H4 (cell line): Measurements from ENCODE around the gene PRSS21. TPM values are rescaled to one million over a fixed set of nuclear protein-coding genes. Genes with fewer than 3 reads are reported as not detected.

Experiments used
- DNase-seq: peaks from one replicate; pipeline ENCODE4 v3.0.0-alpha.2; 2015; ENCODE audit warnings: low spot score
- total RNA-seq: library from RNA; depleted of rRNA; stranded (reverse); fragments of >200 nt; shearing (Covaris generic); gene quantifications from 2 replicates; pipeline ENCODE4 v1.2.3, GENCODE V29; 2014

PRSS21 gene
- total RNA-seq, 1 experiment from 2014 or later: not detected

DNA sequence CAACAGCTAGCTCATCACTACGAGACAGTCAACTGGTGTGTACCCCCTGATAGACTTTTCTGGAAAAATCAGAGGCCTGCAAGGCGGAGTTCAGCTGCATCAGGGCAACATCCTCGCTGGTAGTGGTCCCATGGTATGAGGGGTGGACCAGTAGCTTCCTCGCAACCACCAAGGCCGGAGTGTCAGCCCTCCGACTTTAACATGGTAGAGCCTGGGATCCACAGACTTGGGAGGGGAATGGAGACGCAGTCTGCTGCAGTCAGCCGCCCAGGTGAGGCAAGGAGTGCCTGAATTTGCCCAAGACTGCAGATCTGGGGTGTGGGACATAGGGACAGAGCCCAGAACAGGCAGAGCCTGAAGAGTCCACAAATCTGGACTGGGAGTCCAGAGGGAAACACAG lies 26.5 kb downstream of the PRSS21 start:
- DNase-seq: no peak

GRCh38 chr16:2845116-2845515 lies 28.1 kb downstream of the PRSS21 start:
- no peak for DNase-seq

- DNase-seq: peak; percentile 81
Measured at GRCh38 chr16:2846511-2847310, 29.7 kb downstream of the PRSS21 start.

- no peak for DNase-seq
Measured at GRCh38 chr16:2848933-2849725, 32.1 kb downstream of the PRSS21 start.

GRCh38 chr16:2852003-2852730 lies 35.1 kb downstream of the PRSS21 start:
- DNase-seq: no peak

GRCh38 chr16:2852731-2853507 lies 35.9 kb downstream of the PRSS21 start:
- DNase-seq: no peak

DNA sequence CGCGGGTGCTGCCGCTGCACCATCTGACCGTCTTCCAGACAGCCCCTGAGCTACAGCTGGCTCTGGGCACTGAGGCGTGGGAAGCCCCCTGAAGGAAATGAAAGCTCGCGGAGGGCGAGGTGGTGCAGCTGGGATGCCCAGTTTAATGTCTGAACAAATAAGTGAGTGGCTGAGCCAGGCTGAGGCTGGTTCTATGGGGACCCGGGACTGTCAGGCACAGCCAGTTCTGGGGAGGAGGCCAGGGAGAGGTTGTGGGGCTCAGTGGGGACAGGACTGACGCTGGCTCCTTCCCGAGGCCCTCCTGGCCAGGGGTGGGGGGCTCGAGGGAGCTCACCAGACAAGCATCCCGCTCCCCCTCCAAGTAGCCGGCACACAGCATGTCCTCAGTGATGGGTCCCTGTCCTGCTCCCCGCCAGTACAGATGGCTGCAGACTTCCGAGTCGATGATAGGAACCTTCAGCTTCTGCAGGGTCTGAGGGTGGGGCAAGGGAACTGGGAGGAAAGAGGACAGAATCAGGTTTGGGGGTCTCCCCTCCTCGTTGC lies 36.6 kb downstream of the PRSS21 start:
- no peak for DNase-seq

DNA sequence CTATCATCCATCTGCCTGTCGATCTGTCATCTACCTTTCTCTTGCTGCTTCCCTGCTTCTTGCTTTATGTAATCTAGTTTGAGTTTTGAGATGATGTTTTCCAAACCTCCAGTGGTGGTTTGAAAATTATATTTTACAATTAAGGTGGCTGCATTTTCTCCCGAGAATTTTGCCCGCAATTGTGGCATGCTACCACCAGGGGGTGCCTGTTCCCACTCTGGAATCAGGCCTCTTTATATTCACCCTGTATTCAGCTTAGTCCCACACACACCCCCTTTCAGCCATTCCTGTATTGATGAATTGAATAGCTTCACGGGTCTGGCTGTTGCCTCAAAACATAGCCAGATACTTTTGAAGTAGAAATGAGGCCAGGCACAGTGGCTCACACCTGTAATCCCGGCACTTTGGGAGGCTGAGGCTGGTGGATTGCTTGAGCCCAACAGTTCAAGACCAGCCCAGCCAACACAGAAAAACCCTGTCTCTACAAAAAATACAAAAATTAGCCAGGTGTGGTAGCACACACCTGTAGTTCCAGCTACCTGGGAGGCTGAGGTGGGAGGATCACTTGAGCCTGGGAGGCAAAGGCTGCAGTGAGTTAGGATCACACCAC lies 37.8 kb downstream of the PRSS21 start:
- DNase-seq: no peak

DNA sequence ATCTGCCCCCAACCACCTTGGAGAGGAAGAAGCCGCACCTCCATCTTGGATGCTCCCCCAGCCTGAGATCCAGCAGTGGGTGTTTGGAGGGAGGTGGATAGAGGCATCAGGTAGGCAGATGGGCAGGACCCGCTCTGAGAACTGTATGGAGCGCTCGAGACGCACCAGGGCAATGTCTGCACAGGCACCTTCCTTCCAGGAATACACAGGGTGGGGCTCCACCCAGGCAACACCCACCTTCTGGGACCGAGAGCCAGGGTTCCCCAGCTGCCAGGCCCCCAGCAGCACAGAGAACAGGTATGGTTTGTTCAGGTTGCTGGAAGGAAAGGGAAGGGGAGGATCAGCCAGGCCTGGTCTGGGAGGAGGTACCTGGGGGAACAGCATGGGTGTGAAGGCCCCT lies 38.5 kb downstream of the PRSS21 start:
- no peak for DNase-seq

- DNase-seq: no peak
Measured at GRCh38 chr16:2856061-2856670, 39.1 kb downstream of the PRSS21 start.

DNA sequence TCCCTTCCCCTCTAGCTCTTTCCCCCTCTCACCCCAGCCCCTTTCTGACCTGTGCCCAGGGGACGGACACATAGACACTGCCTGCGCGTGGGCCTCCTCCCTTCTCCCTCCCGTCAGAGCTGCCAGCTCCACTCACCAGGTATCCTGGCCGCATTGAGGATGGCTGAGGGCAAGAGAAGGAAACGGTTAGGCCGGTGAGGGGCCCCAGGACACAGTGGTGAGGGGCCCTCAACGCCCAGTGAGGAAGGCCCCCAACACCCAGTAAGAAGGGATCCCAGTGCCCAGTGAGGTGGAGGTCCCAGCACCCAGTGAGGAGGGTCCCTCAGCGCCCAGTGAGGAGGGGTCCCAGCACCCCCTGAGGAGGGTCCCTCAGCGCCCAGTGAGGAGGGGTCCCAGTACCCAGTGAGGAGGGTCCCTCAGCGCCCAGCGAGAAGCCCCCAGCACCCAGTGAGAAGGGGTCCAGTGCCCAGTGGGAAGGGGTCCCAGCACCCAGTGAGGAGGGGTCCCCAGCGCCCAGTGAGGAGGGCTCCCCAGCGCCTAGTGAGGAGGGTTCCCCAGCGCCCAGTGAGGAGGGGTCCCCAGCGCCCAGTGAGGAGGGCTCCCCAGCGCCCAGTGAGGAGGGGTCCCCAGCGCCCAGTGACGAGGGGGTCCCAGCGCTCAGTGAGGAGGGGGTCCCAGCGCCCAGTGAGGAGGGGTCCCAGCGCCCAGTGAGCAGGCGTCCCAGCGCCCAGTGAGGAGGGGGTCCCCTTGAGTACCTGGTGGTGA lies 39.8 kb downstream of the PRSS21 start:
- no peak for DNase-seq

DNA sequence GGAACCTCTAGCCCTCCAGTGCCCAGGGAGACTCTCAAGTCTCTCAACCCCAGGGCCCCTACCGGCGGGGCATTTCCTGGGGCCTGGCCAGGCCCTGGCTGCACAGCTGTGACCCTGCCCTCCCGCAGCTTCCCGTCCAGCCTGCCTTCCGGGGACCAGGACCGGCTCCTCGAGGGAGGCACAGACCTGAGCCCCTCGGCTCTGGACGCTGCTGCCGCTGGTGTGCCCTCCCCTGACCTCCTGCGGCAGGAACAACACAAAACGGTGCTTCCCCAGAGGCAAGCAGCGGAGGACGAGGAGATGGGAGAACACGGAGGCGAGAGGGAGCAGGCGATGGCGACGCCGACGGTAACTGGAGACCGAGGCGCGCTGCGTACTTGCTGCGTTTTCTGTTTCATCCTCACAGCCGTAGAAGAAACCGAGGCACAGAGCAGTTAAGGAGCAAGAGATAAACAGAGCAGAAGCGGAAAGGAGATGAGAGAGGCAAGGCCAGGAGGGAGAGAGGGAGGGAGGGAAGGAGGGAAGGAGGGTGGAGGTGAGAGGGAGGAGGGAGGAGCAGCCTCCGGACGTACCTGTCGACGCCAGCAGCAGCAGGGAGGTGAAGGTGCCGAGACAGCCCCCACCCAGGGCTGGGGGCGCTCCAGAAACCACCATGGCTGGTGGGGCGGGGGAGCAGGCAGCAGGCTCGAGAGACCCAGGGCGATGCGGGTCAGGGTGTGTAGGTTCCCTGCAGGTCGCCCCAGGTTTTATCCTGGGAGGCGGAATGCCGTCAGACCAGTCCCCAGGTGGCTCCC lies 40.6 kb downstream of the PRSS21 start, which contains the start of gene PRSS22:
TSS of gene PRSS22 (minus strand) at position 720 of the 794 bp plus-strand sequence. CDS start at position 654, 66 bp downstream.
- no peak for DNase-seq

- DNase-seq: no peak
Measured at GRCh38 chr16:2858245-2859025, 41.4 kb downstream of the PRSS21 start.

DNA sequence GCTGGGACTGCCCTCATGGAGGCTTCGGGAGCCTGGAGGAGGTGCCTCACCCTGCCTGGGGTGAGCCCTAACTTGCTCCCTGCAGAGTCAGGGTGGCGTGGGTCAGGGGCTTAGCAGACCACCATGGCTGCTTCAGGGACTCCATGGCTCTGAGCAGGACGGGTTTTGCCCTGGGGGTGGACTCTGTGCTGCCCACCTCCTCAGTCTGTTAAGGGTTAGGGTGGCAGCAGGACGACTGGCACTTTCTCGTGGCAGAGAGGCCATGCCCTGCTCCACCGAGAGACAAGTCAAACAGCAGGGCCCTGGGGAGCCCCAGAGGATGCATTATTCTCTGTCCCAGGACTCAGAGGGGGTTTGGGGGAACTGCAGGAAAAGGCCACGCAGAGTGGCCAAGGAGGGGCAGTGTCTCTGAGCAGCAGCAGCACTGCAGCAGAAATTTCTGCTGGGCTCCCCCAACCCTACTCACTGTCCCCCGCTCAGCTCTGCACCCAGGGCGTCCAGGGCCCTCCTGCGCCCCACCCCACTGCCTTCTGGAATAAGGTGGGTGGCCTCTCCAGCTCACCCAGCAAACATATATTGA lies 42.7 kb downstream of the PRSS21 start:
- no peak for DNase-seq

GRCh38 chr16:2860826-2861567 lies 44.0 kb downstream of the PRSS21 start:
- DNase-seq: no peak

GRCh38 chr16:2865651-2866050 lies 48.6 kb downstream of the PRSS21 start:
- no peak for DNase-seq

DNA sequence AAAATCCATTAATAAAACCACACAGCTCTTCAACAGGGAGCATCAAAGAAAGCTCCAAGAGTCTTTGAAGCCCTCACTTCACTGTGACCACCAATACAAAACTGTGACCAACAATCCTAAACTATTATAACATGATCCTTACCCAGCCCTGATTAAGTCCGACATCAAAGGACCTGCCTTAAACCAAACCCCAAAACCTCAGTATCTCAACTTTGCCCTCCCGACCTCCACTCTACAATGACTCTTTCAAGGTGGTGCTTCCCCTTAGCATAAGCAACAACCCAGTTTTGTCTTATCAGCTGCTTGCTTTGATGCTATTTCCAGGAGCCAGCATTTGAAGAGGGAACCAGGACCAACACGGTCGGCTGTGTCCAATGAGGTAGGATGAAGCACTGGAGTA lies 49.4 kb downstream of the PRSS21 start:
- no peak for DNase-seq
